Fibroblast of villous mesenchyme (primary cell): ENCODE data around the gene SCARB1. TPM values are rescaled to one million over a fixed set of nuclear protein-coding genes. Genes with fewer than 3 reads are reported as not detected.

Source experiments
- DNase-seq: peaks from one replicate; pipeline ENCODE4 v3.0.0-alpha.2; 2010; ENCODE audit warnings: low read depth
- H3K4me3 ChIP-seq: 2 replicates; pipeline ENCODE4 v1.5.1; 2011; ENCODE audit warnings: low read depth, mild to moderate bottlenecking, low read length
- CTCF ChIP-seq: IDR thresholded peaks from 2 replicates; pipeline ENCODE4 v1.5.1; 2012; ENCODE audit warnings: low read depth, mild to moderate bottlenecking, low read length; ENCODE audit not compliant: insufficient read depth
- small RNA-seq: library from RNA; depleted of rRNA; stranded (forward); fragments of <200 nt; gene quantifications from one replicate; pipeline ENCODE3, GENCODE V24; 2012
- total RNA-seq: library from RNA; depleted of rRNA; stranded (reverse); fragments of >200 nt; gene quantifications from 2 replicates; pipeline ENCODE4 v1.2.3, GENCODE V29; 2012

Gene SCARB1
- total RNA-seq, 1 donor = 28.5 TPM

GRCh38 chr12:124732275-124733075 lies 131.2 kb downstream of the SCARB1 start:
- TF ChIP-seq CTCF = no peak
- no peak overlapping the region for H3K4me3 ChIP-seq
- peak; percentile 52 for DNase-seq

- H3K4me3 ChIP-seq = no peak overlapping the region
- DNase-seq = no peak
- TF ChIP-seq CTCF = no peak
Measured at GRCh38 chr12:124731869-124732268, 131.8 kb downstream of the SCARB1 start.

- peak; percentile 88 for DNase-seq
- no peak for TF ChIP-seq CTCF
- no peak overlapping the region for H3K4me3 ChIP-seq
Measured at GRCh38 chr12:124730455-124730932, 133.2 kb downstream of the SCARB1 start.

- no peak for DNase-seq
- no peak for TF ChIP-seq CTCF
- H3K4me3 ChIP-seq = no peak overlapping the region
Measured at GRCh38 chr12:124727922-124728321, 135.7 kb downstream of the SCARB1 start.

- no peak for TF ChIP-seq CTCF
- no peak overlapping the region for H3K4me3 ChIP-seq
- DNase-seq = peak; percentile 42
Measured at GRCh38 chr12:124727264-124727800, 136.3 kb downstream of the SCARB1 start.

Small RNA genes within 50 kb of the gene (small RNA-seq; reads per million reads assigned to genes)
- gene RNU6-927P = not detected

Other genes starting within 250 kb of the SCARB1 start
- 1,520 and 1,741 TPM in 2 replicates for gene UBC, start 50.8 kb upstream of the SCARB1 start, total RNA-seq
- 16.4 and 17.7 TPM in 2 replicates for gene DHX37, start 125.3 kb upstream of the SCARB1 start, total RNA-seq
- gene BRI3BP, start 129.8 kb upstream of the SCARB1 start, total RNA-seq = 4.5 and 8.6 TPM in 2 replicates
- 42.5 and 44.9 TPM in 2 replicates for gene AACS, start 201.6 kb upstream of the SCARB1 start, total RNA-seq